Endothelial cell (in vitro differentiated cells): ENCODE data around the gene TBXA2R. TPM values are rescaled to one million over a fixed set of nuclear protein-coding genes. Genes with fewer than 3 reads are reported as not detected.

Experiments
- DNase-seq: peaks from one replicate; pipeline ENCODE4 v3.0.0; 2021; ENCODE audit warnings: low spot score
- H3K27ac Mint-ChIP-seq: one replicate; pipeline ENCODE4 v1.8.0; 2021; ENCODE audit warnings: mixed read lengths, inconsistent platforms; ENCODE audit not compliant: unreplicated experiment
- H3K27me3 Mint-ChIP-seq: one replicate; pipeline ENCODE4 v1.8.0; 2021; ENCODE audit warnings: mild to moderate bottlenecking, moderate library complexity, mixed read lengths, inconsistent platforms; ENCODE audit not compliant: unreplicated experiment
- H3K36me3 Mint-ChIP-seq: one replicate; pipeline ENCODE4 v1.8.0; 2021; ENCODE audit warnings: mild to moderate bottlenecking, low read depth, mixed read lengths, inconsistent platforms; ENCODE audit not compliant: unreplicated experiment
- H3K4me1 Mint-ChIP-seq: one replicate; pipeline ENCODE4 v1.8.0; 2021; ENCODE audit warnings: mild to moderate bottlenecking, mixed read lengths, inconsistent platforms; ENCODE audit not compliant: unreplicated experiment
- H3K4me3 Mint-ChIP-seq: one replicate; pipeline ENCODE4 v1.8.0; 2021; ENCODE audit warnings: mild to moderate bottlenecking, mixed read lengths, inconsistent platforms; ENCODE audit not compliant: unreplicated experiment
- H3K9me3 Mint-ChIP-seq: one replicate; pipeline ENCODE4 v1.8.0; 2021; ENCODE audit warnings: mixed read lengths, inconsistent platforms; ENCODE audit not compliant: unreplicated experiment
- CTCF ChIP-seq: fragments of 200-600 bp; sonication (generic); IDR thresholded peaks from one replicate; pipeline ENCODE4 v1.5.0; 2021; ENCODE audit warnings: antibody characterized with exemption; ENCODE audit not compliant: unreplicated experiment
- total RNA-seq: library from RNA; stranded (reverse); fragmentation: NEBNext Ultra II Directional; extraction: Animal tissue kit (Norgen Biotek cat#: 25700); gene quantifications from one replicate; pipeline ENCODE4 v1.2.1, GENCODE V29; 2021; ENCODE audit not compliant: unreplicated experiment

Gene TBXA2R
- total RNA-seq, 1 donor from 2014 or later, result 7.3 TPM

- H3K9me3 Mint-ChIP-seq, result no peaks in the 10 kb centered on the region
- no peak overlapping the region for H3K4me3 Mint-ChIP-seq
- no peak overlapping the region for H3K27ac Mint-ChIP-seq
- no peak for TF ChIP-seq CTCF
- no peak for DNase-seq
- peaks cover 3% of the 10 kb centered on the region for H3K27me3 Mint-ChIP-seq
- no peaks in the 10 kb centered on the region for H3K36me3 Mint-ChIP-seq
- no peaks in the 10 kb centered on the region for H3K4me1 Mint-ChIP-seq
Observed at GRCh38 chr19:3563709-3564524, 42.8 kb downstream of the TBXA2R start.

GRCh38 chr19:3557461-3558248 is 49.0 kb downstream of the TBXA2R start, which contains the start of gene MFSD12:
Gene MFSD12, minus strand, starts transcription at chr19:3557586. Its CDS starts 183 bp downstream, at chr19:3557403.
- Mint-ChIP-seq H3K9me3 (no peaks in the 10 kb centered on the region), H3K4me1 (peaks cover 21% of the 10 kb centered on the region), H3K36me3 (peaks cover 3% of the 10 kb centered on the region), H3K27me3 (peaks cover 11% of the 10 kb centered on the region), H3K27ac (no peak within 1 kb of the TSS), H3K4me3 (peak within 1 kb of the TSS; percentile 99)
- TF ChIP-seq CTCF, result no peak
- DNase-seq, result peak; percentile 92

- Mint-ChIP-seq H3K36me3 (peaks cover 3% of the 10 kb centered on the region), H3K27me3 (peaks cover 11% of the 10 kb centered on the region), H3K4me3 (peak overlapping the region; percentile 99), H3K4me1 (peaks cover 21% of the 10 kb centered on the region), H3K9me3 (no peaks in the 10 kb centered on the region), H3K27ac (no peak overlapping the region)
- TF ChIP-seq CTCF, result no peak
- no peak for DNase-seq
Observed at GRCh38 chr19:3556978-3557460, 49.7 kb downstream of the TBXA2R start.

- Mint-ChIP-seq H3K36me3 (peaks cover 3% of the 10 kb centered on the region), H3K9me3 (no peaks in the 10 kb centered on the region), H3K27me3 (peaks cover 11% of the 10 kb centered on the region), H3K27ac (no peak overlapping the region), H3K4me1 (peaks cover 24% of the 10 kb centered on the region), H3K4me3 (peak overlapping the region; percentile 99)
- TF ChIP-seq CTCF, result no peak
- DNase-seq, result no peak
Observed at GRCh38 chr19:3556423-3556977, 50.2 kb downstream of the TBXA2R start.
